Pulmonary artery endothelial cell (primary cell): ENCODE results near the gene KLRC4. TPM values are rescaled to one million over a fixed set of nuclear protein-coding genes. Genes with fewer than 3 reads are reported as not detected.
"Not testable (repeated sequence)": the region's sequence is repeated elsewhere in the genome, so short reads cannot be mapped to it uniquely, and the experiment has no call there.

Experiments
- DNase-seq: peaks from one replicate; pipeline ENCODE4 v3.0.0-alpha.2; 2011; ENCODE audit warnings: low read depth, low spot score
- total RNA-seq: library from RNA; depleted of rRNA; stranded (reverse); fragments of >200 nt; gene quantifications from 2 replicates; pipeline ENCODE4 v1.2.3, GENCODE V29; 2014

The KLRC4 gene
- total RNA-seq, 1 donor from 2014 or later: not detected

DNA sequence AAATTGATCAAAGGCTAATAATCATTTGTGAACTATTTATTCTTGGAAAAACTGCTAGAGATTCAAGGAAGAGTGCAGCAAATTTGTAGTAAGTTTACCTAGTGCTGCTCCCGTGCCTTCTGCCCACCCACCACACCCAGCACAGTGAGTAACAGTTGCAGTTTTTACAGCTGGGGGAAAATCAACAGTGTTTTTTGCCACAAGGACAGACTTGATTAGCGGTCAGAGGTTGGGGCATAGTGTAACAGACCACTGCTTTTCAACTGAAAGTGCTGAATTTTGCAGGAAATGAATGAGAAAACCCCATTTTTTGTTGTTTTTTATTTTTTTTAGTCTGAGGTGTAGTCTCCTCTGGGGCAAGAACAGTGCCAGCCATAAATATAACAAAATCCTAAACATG is 12.3 kb downstream of the KLRC4 start:
- DNase-seq: no peak

DNA sequence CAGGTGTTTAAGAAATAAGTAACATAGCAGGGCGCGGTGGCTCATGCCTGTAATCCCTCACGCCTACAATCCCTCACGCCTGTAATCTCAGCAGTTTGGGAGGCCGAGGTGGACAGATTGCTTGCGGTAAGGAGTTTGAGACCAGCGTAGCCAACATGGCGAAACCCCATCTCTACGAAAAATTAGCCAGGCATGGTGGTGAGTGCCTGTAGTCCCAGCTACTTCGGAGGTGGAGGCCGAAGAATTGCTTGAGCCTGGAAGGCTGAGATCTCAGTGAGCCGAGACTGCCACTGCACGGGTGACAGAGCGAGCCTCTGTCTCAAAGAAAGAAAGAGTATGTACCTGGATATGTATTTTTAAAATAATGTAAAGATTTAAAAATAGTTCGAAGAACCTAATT is 13.4 kb downstream of the KLRC4 start:
- DNase-seq: not testable (repeated sequence)

DNA sequence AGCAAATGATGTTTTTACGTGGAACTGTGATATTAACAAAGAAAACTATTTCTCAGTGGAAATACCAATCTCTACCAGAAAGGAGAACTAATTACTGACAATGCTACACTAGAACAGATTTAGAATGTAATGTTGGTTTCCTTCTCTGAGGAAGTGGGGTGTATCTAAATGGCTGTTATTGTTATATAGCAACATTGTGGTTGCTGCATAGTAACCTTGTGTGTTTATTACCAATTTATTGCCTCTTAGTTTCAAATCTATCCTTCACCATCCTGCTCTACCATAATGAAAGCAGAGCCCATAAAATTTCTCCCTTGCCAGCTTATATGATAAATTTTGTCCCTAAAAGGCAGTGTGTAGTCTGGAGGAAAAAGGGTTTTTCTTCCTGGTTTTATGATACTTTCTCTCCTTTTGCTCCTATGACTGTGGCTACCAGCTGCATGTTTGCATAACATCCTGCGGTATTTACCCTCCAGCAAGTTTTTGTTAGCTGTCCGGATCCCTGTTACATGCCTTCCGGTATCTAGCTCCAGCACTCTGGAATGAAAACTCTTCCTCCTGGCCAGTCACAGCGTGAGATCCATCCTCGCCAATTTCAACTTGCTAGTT is 14.1 kb downstream of the KLRC4 start:
- DNase-seq: peak; percentile 37

DNA sequence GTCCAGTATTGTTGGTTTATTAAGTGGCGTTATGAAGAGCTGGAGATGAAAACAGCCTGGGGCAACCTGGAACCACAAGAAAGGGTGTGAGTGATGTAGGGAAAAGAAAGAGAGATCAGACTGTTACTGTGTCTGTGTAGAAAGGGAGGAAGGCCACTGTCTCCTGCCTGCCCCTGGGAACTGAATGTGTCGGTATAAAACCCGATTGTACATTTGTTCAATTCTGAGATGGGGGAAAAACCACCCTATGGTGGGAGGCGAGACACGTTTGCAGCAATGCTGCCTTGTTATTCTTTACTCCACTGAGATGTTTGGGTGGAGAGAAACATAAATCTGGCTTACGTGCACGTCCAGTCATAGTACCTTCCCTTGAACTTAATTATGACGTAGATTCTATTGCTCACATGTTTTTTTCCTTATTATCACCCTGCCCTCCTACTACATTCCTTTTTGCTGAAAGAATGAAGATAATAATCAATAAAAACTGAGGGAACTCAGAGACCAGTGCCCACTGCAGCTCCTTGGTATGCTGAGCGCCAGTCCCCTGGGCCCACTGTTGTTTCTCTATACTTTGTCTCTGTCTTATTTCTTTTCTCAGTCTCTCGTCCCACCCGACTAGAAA is 14.9 kb downstream of the KLRC4 start:
- DNase-seq: not testable (repeated sequence)

DNA sequence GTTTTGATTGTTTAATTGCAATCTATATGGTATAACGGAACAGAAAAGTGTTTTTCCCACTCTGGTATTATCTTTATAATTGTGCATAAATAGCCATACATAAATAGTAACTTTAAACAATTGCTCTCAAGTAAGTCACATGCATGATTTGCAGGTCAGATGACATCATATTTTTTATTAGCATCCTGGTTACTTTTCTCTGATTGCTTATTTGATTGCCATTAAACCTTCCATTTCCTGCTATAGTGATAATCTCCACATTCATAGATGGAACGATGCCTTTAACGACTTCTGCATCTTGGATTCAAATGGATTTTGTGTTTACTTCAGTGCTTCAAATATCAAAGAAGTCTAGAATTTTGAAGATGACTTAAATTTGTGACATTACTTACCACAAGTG is 16.3 kb downstream of the KLRC4 start:
- DNase-seq: no peak

DNA sequence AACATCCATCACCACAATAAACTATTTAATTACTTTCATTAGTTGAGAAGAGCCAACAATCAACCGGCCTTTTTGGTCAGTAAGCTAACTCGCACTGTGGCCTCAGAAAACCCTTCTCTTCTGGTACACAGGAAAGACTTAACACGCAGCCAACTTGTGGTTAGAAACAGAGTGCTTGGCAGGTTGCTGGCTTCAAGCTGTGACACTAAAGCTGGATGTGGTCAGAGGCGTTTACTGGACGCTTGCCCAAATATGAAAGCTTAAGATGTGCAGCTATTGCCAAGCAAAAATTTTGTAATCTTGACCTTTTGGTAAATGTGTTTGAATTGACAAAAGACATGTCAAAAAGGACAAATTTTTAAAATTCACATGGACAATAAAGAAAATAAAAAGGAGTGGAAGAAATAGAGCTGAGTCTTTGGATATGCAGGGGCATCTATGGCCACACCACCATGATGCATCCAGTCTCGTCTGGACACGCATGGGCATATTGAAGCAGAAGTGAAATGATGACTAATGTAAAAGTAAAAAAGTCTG is 17.1 kb downstream of the KLRC4 start:
- DNase-seq: peak; percentile 54

DNA sequence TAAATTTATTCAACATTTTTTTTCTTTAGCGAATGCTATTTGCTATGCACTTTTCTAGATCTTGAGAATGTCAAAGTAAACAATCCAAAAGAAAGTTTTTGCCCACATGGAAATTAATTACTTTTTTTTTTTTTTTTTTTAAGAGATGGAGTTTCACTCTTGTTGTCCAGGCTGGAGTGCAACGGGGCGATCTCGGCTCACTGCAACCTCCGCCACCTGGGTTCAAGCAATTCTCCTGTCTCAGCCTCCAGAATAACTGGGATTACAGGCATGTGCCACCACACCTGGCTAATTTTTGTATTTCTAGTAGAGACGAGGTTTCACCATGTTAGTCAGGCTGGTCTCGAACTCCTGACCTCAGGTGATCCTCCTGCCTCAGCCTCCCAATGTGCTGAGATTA is 18.6 kb downstream of the KLRC4 start:
- not testable (repeated sequence) for DNase-seq

DNA sequence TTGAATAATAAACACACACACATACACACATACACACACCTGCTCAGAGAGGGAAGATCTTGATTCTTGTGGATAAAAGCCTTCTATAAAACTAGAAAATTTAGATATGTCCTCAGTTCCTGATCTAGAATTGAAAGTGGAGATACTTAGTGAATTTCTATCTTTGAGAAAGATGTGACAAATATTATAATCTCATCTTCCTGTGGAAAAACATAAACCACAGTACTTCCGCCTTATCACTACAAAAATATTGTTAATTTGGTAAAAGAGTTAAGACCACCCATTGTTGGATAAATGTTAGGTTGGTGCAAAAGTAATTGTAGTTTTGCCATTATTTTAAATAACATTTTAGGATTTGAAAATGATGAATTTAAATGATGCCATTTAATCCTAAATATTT is 19.7 kb downstream of the KLRC4 start, which contains the start of gene KLRK1:
Gene KLRK1 (minus strand): TSS at position 138 of the 400 bp plus-strand sequence. CDS start 1,231 bp downstream, outside the sequence.
- DNase-seq: no peak

DNA sequence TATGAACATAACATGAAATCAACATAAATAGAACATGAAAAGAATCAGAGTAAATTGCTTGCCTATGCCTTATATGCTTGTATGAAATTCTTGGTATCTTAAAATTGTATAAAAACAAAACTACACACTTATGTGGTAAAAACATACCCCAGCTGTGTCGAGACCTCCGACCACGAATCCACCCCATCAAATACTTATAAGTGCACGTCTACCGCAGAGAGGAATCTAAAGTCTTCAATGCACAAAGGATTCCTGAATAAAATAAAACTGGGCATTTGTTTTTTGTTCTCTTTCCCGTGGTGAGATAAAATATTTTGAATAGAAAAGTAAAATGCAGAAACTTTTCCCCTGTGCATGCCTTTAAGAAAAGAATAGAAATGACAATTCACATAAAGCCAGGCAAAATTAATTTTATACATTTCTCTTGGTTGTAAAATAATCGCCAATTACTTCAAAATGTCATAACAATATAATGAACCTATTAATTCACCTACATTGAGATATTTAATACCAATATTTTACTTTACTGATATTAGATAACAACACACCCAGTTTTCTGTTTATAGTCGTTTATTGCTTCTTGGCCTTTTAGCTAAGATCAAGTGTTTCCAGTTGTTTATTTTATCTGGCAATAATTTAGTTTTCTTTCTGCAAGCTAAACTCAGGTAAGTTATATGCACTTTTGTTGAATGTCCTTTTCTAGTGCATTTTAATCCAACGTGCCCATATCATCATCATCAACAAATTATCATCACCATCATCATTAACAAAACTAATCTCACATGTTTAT is 20.7 kb downstream of the KLRC4 start:
- no peak for DNase-seq

DNA sequence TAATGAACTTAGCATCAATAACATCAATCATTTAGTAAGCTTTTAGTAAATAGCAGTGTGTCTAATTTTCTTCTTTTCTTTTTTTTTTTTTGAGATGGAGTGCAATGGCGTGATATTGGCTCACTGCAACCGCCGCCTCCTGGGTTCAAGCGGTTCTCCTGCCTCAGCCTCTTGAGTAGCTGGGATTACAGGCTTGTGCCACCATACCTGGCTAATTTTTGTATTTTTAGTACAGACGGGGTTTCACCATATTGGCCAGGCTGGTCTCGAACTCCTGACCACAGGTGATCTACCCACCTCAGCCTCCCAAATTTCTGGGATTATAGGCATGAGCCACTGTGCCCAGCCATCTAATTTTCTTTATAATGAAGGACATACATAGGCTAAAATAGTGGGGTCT is 22.1 kb downstream of the KLRC4 start:
- DNase-seq: not testable (repeated sequence)

DNA sequence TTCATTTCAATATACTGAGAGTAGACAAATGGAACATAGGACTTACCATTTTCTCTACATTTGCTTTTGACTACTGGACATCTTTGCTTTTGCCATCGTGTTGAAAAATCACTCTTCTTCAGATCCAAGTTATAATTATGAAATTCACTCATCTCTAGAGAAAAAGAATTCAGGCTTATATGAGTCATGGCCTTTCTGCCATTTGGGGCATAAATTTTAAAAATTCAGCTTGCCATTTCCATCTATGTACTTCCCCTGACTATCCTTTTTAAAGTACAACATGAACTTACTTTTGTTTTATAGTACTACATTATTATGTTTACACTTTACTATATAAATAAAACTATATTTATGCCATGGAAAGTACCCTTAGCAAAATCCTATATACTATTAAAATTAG is 22.7 kb downstream of the KLRC4 start:
- no peak for DNase-seq

DNA sequence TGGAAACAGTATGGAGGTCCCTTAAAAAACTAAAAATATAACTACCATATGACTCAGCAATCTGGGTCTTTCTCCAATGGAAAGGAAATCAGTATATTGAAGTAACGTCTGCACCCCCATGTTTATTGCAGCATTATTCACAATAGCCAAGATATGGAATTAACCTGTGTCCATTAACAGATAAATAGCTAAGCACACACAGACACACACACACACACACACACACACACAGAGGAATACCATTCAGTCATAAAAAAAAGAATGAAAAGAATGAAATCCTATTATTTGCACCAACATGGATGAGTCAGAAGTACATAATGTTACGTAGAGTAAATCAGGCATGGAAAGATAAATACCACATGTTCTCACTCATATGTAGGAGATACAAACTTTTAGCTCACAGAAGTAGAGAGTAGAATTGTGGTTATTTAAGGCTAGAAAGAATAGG is 24.4 kb downstream of the KLRC4 start:
- no peak for DNase-seq

DNA sequence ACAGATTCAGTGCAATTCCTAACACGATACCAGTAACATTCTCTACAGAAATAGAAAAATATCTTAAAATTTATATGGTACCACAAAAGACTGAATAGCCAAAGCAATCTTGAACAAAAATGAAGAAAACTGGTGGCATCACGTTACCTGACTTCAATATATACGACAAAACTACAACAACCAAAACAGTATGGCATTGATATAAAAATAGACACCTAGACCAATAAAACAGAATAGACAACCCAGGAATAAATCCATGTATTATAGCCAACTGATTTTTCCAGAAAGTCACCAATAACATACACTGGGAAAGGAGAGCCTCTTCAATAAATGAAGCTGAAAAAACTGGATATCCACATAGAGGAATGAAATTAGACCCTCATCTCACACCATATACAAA is 25.4 kb downstream of the KLRC4 start:
- no peak for DNase-seq

DNA sequence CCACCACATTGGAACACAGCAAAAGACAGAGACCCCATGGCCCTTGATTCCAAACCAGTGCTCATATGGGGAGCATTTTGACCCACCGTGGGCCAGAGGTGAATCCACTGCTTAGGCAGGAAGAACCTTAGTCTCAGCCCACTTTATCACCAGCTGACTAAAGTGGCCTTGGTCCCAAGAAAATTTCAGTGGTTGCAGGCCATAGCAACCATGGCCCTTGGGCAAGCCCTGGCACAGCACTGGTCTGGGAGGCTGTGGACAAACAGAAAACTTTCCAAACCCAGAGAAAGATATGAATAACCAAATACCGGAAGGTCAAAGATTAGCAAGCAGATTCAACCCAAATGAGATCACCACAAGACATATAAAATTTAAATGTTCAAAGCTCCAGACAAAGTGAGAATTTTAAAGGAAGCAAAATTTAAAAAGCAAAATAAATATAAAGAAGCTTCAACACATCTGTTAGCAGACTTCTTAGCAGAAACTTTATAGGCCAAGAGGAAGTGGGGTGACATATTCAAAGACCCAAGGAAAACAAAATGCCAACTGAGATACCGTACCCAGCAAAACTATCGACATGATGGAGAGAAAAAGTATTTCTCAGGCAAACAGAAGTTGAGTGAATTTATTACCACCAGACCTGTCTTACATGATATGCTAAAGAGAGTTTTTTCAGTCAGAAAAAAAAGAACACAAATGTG is 27.5 kb downstream of the KLRC4 start:
- no peak for DNase-seq

DNA sequence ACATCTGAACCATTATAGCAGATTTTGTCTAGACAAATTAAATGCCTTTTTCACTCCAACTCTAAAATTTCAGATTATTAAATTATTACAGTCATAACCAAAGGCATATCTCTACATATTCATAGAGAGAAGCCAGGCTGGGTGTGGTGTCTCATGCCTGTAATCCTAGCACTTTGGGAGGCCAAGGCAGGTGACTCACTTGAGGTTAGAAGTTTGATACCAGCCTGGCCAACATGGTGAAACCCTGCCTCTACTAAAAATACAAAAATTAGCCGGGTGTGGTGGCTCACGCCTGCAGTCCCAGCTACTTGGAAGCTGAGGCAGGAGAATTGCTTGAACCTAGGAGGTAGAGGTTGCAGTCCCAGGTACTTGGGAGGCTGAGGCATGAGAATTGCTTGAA is 30.8 kb downstream of the KLRC4 start:
- DNase-seq: not testable (repeated sequence)

DNA sequence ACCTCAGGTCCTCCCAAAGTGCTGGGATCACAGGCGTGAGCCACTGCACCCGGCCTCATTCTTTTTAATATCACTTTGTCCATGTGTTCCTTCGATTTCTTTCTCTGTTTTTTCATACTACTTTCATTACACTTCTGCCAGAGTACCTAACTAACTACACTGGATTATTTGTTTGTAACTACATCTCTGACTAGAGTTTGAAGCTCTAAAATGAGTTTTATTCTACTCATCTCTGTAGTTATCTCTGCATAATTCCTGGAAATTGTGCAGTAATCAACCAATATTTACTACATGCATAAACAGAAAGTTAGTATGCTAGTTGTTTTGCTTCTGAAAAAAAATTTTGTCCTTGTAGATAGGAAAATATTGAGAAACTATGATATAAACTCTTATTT is 34.9 kb downstream of the KLRC4 start:
- no peak for DNase-seq

DNA sequence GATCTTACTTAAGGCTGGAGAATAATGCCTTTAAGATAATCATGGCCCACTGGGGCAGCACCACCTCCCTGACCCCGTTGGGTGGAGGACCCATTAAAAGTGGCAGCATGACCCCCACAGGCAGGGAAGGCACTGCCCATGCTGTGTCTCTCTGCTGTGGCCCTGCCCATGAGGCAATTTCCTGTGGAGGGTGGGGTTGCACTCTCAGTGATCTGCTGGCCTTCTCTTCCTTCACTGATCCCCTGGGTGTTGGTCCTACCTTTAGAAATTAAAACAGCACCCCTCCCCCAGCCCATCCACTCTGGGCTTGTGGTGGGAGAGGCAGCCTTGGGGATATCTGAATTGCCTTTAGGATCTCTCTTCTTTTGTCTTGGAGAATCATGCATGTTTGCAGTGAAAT is 37.0 kb downstream of the KLRC4 start:
- no peak for DNase-seq

DNA sequence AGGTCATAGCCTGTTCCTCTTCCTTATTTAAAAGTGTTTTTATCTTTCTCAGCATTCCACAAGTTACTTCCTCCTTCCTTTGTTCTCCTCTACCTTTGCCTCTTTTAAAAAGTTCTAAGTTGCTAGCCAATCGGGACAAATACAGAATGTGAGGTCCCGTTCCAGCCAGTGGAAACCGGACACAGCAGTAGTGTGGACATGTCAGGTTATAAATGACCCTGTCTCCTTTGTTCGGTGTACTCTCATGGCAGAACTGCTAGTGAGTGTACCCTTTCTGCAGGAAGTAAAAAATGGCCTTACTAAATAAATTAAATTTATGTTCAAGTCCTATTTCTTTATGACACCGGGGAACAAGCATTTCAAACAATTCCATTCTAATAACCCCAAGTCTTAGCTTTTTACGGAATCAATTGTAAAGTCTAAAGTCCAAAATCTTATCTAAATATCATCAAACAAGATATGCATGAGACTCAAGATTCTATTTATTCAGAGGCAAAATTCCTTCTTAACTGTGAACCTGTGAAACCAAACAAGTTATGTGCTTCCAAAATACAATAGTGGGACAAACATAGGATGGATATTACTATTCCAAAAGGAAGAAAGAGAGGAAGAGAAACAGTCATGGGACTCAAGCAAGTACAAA is 37.5 kb downstream of the KLRC4 start:
- not testable (repeated sequence) for DNase-seq

DNA sequence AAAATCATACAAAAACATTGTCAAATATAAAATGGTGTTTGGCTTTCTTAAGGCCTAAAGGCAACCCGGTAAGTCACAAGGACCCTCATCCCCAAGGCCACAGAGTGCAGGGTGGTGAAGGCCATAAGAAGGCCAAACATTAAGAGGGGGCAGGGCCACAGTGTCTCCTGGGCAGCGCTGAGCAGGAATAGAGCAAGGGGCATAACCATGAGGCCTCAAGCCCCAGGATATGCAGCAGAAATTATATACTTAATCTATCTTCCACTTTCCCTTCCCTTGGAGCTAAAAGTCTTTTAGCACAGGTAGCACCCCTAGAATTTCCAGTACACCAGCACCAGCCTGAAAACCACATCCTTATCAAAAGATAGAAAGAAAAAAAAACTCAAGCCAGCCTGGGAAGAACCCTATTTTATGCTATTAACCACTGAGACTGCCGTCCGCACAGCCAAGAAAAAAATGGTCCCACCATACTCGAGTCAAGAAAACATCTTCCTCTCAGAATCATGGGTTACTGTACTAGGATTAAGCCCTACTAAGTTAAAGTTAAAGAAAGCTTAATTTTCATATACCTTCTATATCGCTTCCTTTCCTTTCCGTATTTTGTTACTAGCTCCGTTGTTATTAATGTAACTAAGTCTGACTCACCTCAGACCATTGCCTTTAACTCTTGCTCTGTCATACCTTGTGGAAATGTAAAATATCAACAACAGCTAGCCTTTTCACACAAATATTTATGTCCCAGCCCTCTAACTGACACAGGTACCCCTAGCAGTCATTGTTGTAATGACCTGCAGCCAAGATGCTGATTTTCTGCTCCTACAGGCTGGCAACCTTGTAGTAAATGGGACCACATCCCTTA is 39.8 kb downstream of the KLRC4 start:
- no peak for DNase-seq
